H1 (cell line): ENCODE results near the gene PBX3. TPM values are rescaled to one million over a fixed set of nuclear protein-coding genes. Genes with fewer than 3 reads are reported as not detected.

Experiments used
- CTCF ChIA-PET: fragments of 300-600 bp; sonication (Branson Sonifier 250); formaldehyde crosslinking; loops from one replicate; lab custom pipeline; 2021; ENCODE audit not compliant: partially characterized antibody; lab: Charles Lee
- POLR2A ChIA-PET: fragments of 300-600 bp; sonication (Branson Sonifier 250); formaldehyde crosslinking; loops from one replicate; lab custom pipeline; 2021; ENCODE audit warnings: inconsistent platforms; ENCODE audit not compliant: partially characterized antibody; lab: Charles Lee
- DNase-seq, 2 experiments: peaks; one replicate each; pipeline versions ENCODE4 v3.0.0 to v3.0.0-alpha.2; 2010 to 2022; ENCODE audit warnings: low spot score in 2 of 2, low read depth in 1 of 2, mixed read lengths in 1 of 2
- FAIRE-seq: peaks from 2 replicates; lab custom pipeline; 2011; peaks lifted over from hg19 to GRCh38; lab: Jason Lieb, UNC
- H2AFZ ChIP-seq: 2 replicates; pipeline ENCODE4 v1.8.1; 2012; ENCODE audit warnings: low read length, inconsistent platforms
- H2AK5ac ChIP-seq: 2 replicates; pipeline ENCODE4 v1.6.1; 2013; ENCODE audit warnings: low read depth, low read length
- H2BK120ac ChIP-seq: replicated peaks from 2 replicates; pipeline ENCODE3; 2013; ENCODE audit warnings: low read depth, low read length, inconsistent platforms
- H2BK12ac ChIP-seq: 2 replicates; pipeline ENCODE4 v1.6.1; 2013; ENCODE audit warnings: low read depth, low read length
- H2BK15ac ChIP-seq: 2 replicates; pipeline ENCODE4 v1.6.1; 2013; ENCODE audit warnings: low read length
- H2BK20ac ChIP-seq: 2 replicates; pipeline ENCODE4 v1.6.1; 2013; ENCODE audit warnings: low read length
- H2BK5ac ChIP-seq: 2 replicates; pipeline ENCODE4 v1.6.1; 2013; ENCODE audit warnings: low read depth, low read length
- H3K14ac ChIP-seq: 2 replicates; pipeline ENCODE4 v1.6.1; 2013; ENCODE audit warnings: inconsistent platforms; ENCODE audit not compliant: insufficient read length
- H3K18ac ChIP-seq: 2 replicates; pipeline ENCODE4 v1.6.1; 2013; ENCODE audit warnings: low read length; ENCODE audit errors: extremely low read depth
- H3K23ac ChIP-seq: 2 replicates; pipeline ENCODE4 v1.6.1; 2013; ENCODE audit warnings: inconsistent platforms; ENCODE audit not compliant: insufficient read length
- H3K23me2 ChIP-seq: 2 replicates; pipeline ENCODE4 v1.6.1; 2013; ENCODE audit warnings: low read depth, low read length
- H3K27ac ChIP-seq: 2 replicates; pipeline ENCODE4 v1.6.1; 2011; ENCODE audit warnings: low read depth, low read length, inconsistent platforms
- H3K27me3 ChIP-seq, 4 experiments: replicated peaks in 1 of 4; 1 replicate in 1 of 4; 2 replicates in 3 of 4; pipeline versions ENCODE4 v1.6.1 to v1.8.1; 2011 to 2013; ENCODE audit warnings: low read length in 3 of 4, mild to moderate bottlenecking in 3 of 4, inconsistent platforms in 2 of 4, mixed read lengths in 2 of 4, moderate library complexity in 1 of 4; ENCODE audit not compliant: control insufficient read depth in 3 of 4, insufficient read depth in 3 of 4; ENCODE audit errors: extremely low read depth in 1 of 4
- H3K36me3 ChIP-seq, 4 experiments: 2 replicates each; pipeline versions ENCODE4 v1.6.1 to v1.8.1; 2011 to 2013; ENCODE audit warnings: mild to moderate bottlenecking in 4 of 4, low read length in 3 of 4, moderate library complexity in 2 of 4, control low read depth in 1 of 4, inconsistent platforms in 1 of 4; ENCODE audit not compliant: insufficient read depth in 4 of 4, control insufficient read depth in 2 of 4
- H3K4ac ChIP-seq: replicated peaks from 2 replicates; pipeline ENCODE3; 2013; ENCODE audit warnings: low read length, low read depth, mixed read lengths, inconsistent platforms; ENCODE audit not compliant: insufficient read length
- H3K4me1 ChIP-seq, 4 experiments: replicated peaks in 1 of 4; 1 replicate in 1 of 4; 2 replicates in 3 of 4; pipeline versions ENCODE4 v1.6.1 to v1.8.1; 2011 to 2013; ENCODE audit warnings: low read length in 3 of 4, inconsistent platforms in 2 of 4, mixed read lengths in 1 of 4; ENCODE audit not compliant: insufficient read depth in 4 of 4, control insufficient read depth in 3 of 4
- H3K4me2 ChIP-seq, 2 experiments: 2 replicates each; pipeline versions ENCODE4 v1.6.1 to v1.8.1; 2011 to 2013; ENCODE audit warnings: low read depth in 2 of 2, low read length in 2 of 2, control low read depth in 1 of 2, inconsistent platforms in 1 of 2, mild to moderate bottlenecking in 1 of 2; ENCODE audit not compliant: insufficient read depth in 1 of 2
- H3K4me3 ChIP-seq, 4 experiments: fragments of 200-600, 300-600 bp in 1 of 4; sonication (generic), shearing (Covaris generic), sonication (Bioruptor Twin) in 1 of 4; 2 replicates each; pipeline versions ENCODE4 v1.5.1 to v1.8.1; 2011 to 2016; ENCODE audit warnings: low read length in 4 of 4, low read depth in 3 of 4, control low read depth in 2 of 4, inconsistent platforms in 2 of 4, mild to moderate bottlenecking in 2 of 4, mixed read lengths in 1 of 4, moderate library complexity in 1 of 4; ENCODE audit not compliant: insufficient read depth in 2 of 4; ENCODE audit errors: extremely low read depth in 1 of 4
- H3K56ac ChIP-seq: replicated peaks from 2 replicates; pipeline ENCODE3; 2013; ENCODE audit warnings: low read depth, mild to moderate bottlenecking, mixed read lengths, low read length, inconsistent platforms; ENCODE audit not compliant: insufficient read length
- H3K79me1 ChIP-seq: 2 replicates; pipeline ENCODE4 v1.6.1; 2013; ENCODE audit warnings: low read depth, low read length, control low read depth
- H3K79me2 ChIP-seq, 2 experiments: 2 replicates each; pipeline versions ENCODE4 v1.6.1 to v1.8.1; 2012 to 2013; ENCODE audit warnings: low read length in 2 of 2, mild to moderate bottlenecking in 2 of 2, inconsistent platforms in 1 of 2; ENCODE audit not compliant: insufficient read depth in 2 of 2, control insufficient read depth in 1 of 2
- H3K9ac ChIP-seq, 4 experiments: replicated peaks in 1 of 4; 1 replicate in 1 of 4; 2 replicates in 3 of 4; pipeline versions ENCODE4 v1.6.1 to v1.8.1; 2011 to 2013; ENCODE audit warnings: low read depth in 3 of 4, low read length in 3 of 4, control low read depth in 2 of 4, mild to moderate bottlenecking in 2 of 4, moderate library complexity in 2 of 4, inconsistent platforms in 1 of 4; ENCODE audit errors: extremely low read depth in 1 of 4
- H3K9me3 ChIP-seq, 2 experiments: 2 replicates each; pipeline versions ENCODE4 v1.6.1 to v1.8.1; 2012 to 2013; ENCODE audit warnings: mild to moderate bottlenecking in 2 of 2, moderate library complexity in 2 of 2, control low read depth in 1 of 2, inconsistent platforms in 1 of 2, low read depth in 1 of 2, low read length in 1 of 2, mixed read lengths in 1 of 2; ENCODE audit not compliant: insufficient read depth in 2 of 2
- H4K20me1 ChIP-seq, 2 experiments: replicated peaks in 1 of 2; 2 replicates each; pipeline versions ENCODE3 to v1.8.1; 2011 to 2013; ENCODE audit warnings: inconsistent platforms in 2 of 2, low read length in 2 of 2, mild to moderate bottlenecking in 1 of 2; ENCODE audit not compliant: insufficient read depth in 2 of 2, control insufficient read depth in 1 of 2
- H4K5ac ChIP-seq: 2 replicates; pipeline ENCODE4 v1.6.1; 2013; ENCODE audit warnings: low read length, low read depth, mixed read lengths, inconsistent platforms; ENCODE audit not compliant: insufficient read length
- H4K8ac ChIP-seq: 2 replicates; pipeline ENCODE4 v1.8.0; 2013; ENCODE audit warnings: mild to moderate bottlenecking, moderate library complexity, low read length, inconsistent platforms; ENCODE audit not compliant: insufficient read depth; ENCODE audit errors: extremely low read depth
- H4K91ac ChIP-seq: replicated peaks from 2 replicates; pipeline ENCODE3; 2013; ENCODE audit warnings: low read length, mixed read lengths, inconsistent platforms; ENCODE audit not compliant: insufficient read length
- WGBS, 2 experiments: shearing (Covaris generic) in 1 of 2; methylation state at CpG; one replicate each; pipeline versions ENCODE4 v1.1.6 to v1.1.7; 2013 to 2015; ENCODE audit warnings: low lambda C conversion rate in 2 of 2, mixed read lengths in 2 of 2, inconsistent platforms in 1 of 2, low coverage in 1 of 2, missing lambda C conversion rate in 1 of 2; ENCODE audit not compliant: insufficient replicate concordance in 2 of 2, insufficient coverage in 1 of 2, insufficient read length in 1 of 2; ENCODE audit errors: extremely low coverage in 1 of 2, missing lambda C conversion rate in 1 of 2; 5-methylcytosine and 5-hydroxymethylcytosine counted together
- polyA plus RNA-seq, 7 experiments: library from polyadenylated mRNA; depleted of rRNA in 3 of 7; stranded (reverse) in 5 of 7; unstranded in 2 of 7; fragments of >200 nt in 5 of 7; fragments of 200-250 nt in 2 of 7; gene quantifications; 1 replicate in 5 of 7; 2 replicates in 1 of 7; 4 replicates in 1 of 7; pipeline versions ENCODE4 v1.2.1 to v1.2.3, GENCODE V29; 2011 to 2013; ENCODE audit warnings: missing spikeins in 2 of 7, mixed read lengths in 2 of 7
- total RNA-seq: library from RNA; stranded (reverse); fragmentation: NEBNext Ultra II Directional; extraction: Animal tissue kit (Norgen Biotek cat#: 25700); gene quantifications from 2 replicates; pipeline ENCODE4 v1.2.1, GENCODE V29; 2021
- TF ChIP-seq, protein P1 (sequence below): IDR thresholded peaks from 2 replicates; pipeline ENCODE4 v1.6.1; 2011; ENCODE audit warnings: low read depth, mild to moderate bottlenecking, low read length; ENCODE audit not compliant: insufficient read depth

PBX3 gene
- total and polyA plus RNA-seq, 2 of the 8 experiments (the other 6 are each of a cell fraction or from before 2014, with no cell fraction given) = 22.7 to 44.3 TPM

DNA sequence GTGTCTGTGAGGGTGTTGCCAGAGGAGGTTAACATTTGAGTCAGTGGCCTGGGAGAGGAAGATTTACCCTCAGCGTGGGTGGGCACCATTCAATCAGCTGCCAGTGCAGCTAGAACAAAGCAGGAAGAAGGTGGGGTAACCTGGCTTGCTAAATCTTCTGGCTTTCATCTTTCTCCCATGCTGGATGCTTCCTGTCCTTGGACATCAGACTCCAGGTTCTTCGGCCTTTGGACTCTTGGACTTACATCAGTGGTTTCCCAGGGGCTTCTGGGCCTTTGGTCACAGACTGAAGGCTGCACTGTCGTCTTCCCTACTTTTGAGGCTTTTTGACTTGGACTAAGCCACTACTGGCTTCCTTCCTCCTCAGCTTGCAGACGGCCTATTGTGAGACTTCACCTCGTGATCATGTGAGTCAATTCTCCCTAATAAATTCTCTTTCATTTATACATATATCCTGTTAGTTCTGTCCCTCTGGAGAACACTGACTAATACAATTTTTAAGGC lies 38.1 kb downstream of the PBX3 start:
- Histone ChIP-seq H2BK15ac (no peak overlapping the region), H3K79me1 (peaks cover 3% of the 10 kb centered on the region; the same call in 1 of the 2 replicates), H3K4me2 (no peak overlapping the region), H3K79me2 (peaks cover 0 to 68% of the 10 kb centered on the region in 2 experiments; a peak in 2 of 4 replicates), H4K8ac (no peak overlapping the region), H3K4ac (no peak overlapping the region), H4K91ac (no peak overlapping the region), H2AFZ (no peak overlapping the region), H3K36me3 (peaks cover 0 to 6% (median 2%) of the 10 kb centered on the region in 4 experiments; a peak in 2 of 8 replicates), H3K56ac (no peak overlapping the region), H3K9me3 (peaks cover 9 to 16% of the 10 kb centered on the region in 2 experiments; a peak in 1 of 4 replicates), H3K18ac (no peak overlapping the region), H2BK20ac (no peak overlapping the region), H3K9ac (no peak overlapping the region), H3K14ac (no peak overlapping the region), H2BK120ac (no peak overlapping the region), H3K27me3 (no peaks in the 10 kb centered on the region), H3K4me1 (no peaks in the 10 kb centered on the region), H2AK5ac (no peak overlapping the region), H2BK5ac (no peak overlapping the region), H3K23me2 (no peaks in the 10 kb centered on the region), H3K4me3 (no peak overlapping the region), H3K27ac (no peak overlapping the region), H4K5ac (no peak overlapping the region), H3K23ac (no peak overlapping the region), H4K20me1 (peaks cover 0 to 5% of the 10 kb centered on the region in 2 experiments), H2BK12ac (no peak overlapping the region)
- ChIA-PET CTCF (no interaction called here), POLR2A (no interaction called here)
- 91% methylated on average over 5 of the region's 5 CpGs; no CpG with 5 or more reads in 1 of the 2 experiments for WGBS, 2 experiments
- no peak for FAIRE-seq
- DNase-seq = no peak
- TF ChIP-seq, protein P1, sequence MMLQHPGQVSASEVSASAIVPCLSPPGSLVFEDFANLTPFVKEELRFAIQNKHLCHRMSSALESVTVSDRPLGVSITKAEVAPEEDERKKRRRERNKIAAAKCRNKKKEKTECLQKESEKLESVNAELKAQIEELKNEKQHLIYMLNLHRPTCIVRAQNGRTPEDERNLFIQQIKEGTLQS = no peak
